OCI-M1 (cell line): ENCODE measurements around the gene ASXL3.

Experiments used
- DNase-seq: peaks from one replicate; lab custom pipeline; 2025; lab: John Stamatoyannopoulos, UW

ASXL3 gene

GRCh38 chr18:33664241-33664874 lies 86.3 kb downstream of the ASXL3 start:
- no peak for DNase-seq

DNA sequence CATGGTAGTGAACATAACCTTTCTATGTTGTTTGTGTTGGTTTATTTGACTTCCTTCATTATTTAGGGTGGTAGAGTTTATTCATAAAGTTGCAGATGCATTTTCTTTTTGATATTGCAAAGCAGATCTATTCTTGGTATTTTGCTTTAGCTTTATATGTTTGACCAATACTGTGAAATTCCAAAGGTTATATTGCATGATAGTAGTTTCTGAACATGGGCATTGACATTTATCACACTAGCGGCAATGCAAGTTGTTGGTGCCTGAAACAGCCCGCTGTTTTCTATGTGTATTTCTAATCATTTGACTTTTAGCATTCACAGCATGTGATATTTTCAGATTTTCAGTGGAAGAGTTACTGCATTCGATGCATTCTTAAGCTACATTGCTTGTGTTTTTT lies 87.2 kb downstream of the ASXL3 start:
- no peak for DNase-seq

DNA sequence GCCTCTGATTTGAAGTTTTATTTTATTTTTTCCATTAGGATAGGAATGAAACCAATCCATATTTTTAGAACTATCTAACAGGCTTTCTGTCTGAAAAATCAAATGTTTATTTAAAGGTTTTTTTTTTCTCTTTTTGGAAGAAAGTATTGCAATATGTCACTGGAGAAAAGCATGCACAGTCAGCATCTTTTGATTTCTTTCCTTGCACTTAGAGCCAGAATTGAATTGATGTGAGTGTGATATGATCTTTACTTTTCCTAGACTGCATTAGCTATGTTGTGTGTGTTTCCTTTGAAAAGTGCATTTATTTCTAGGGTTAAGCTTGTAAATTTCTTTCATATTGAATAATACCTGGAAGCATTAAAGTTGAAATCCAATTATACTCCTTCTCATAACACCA lies 87.6 kb downstream of the ASXL3 start:
- DNase-seq: no peak

GRCh38 chr18:33666915-33667314 lies 88.9 kb downstream of the ASXL3 start:
- DNase-seq: no peak

DNA sequence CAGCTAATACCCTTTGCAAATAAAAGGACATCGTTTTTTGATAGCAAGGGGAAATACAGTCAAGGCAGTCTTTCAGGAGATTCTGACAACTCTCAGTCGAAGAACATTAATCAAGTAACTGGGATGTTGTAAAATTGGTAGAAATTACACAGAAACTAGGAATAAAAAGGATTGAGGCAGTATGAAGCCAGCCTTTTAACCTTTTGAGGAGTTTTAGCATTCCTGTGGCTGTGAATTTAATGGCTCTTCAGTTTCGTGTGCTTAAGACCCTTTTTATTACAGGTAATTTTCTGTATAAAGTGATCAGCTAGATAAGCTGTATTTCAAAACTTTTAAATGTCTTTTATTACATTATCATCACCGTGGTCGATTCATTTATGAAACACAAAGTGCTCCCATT lies 91.6 kb downstream of the ASXL3 start:
- DNase-seq: no peak

DNA sequence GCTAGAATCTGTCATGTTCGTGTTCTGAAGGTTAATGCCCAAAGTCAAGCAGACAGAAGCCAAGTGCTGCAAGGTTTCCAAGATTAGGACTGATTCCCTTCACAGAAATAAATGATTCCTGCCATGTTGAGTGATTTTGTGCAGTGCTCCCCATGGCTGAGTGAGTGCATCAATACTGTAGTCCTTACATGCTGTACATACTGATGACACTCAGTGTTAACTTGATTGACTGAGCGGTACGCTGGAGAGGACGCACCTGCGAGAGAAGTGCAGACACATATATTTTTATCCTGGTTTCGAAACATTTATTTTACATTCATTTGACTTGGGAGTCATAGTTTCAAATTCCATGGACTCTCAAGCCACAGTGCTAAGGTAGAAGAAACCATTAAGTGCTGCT lies 92.0 kb downstream of the ASXL3 start:
- DNase-seq: no peak

GRCh38 chr18:33673689-33674088 lies 95.7 kb downstream of the ASXL3 start:
- peak; percentile 10 for DNase-seq

DNA sequence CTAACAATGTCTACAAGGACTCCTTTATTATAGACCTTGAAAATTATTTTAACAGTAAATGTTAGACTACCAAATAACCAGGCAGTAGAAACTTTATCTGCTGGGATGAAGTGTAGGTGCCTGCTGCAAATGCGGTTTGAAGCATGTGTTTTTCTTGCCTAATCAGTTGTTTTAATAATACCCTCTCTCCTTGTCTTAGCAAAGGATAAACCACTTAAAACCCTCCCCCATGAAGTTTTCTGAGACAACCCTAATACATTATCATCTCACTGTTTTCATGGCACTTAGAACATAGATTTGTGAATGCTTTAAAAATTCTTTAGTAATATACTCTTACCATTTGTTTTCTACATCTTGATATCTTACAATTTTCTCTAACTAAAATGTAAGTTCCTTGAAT lies 98.6 kb downstream of the ASXL3 start:
- no peak for DNase-seq

DNA sequence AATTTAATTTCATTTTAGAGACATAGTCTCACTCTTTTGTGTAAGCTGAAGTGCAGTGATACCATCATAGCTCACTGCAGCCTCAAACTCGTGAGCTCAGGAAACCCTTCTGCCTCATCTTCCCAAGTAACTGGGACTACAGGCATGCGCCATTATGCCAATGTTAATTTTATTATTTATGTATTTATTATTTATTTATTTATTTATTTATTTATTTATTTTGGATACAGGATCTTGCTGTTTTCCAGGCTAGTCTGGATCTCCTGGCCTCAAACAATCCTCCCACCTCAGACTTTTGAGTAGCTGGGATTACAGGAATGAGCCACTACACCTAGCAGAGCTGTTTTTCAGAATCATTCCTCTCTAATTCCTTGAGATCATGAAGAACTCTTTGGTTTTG lies 99.9 kb downstream of the ASXL3 start:
- DNase-seq: no peak

DNA sequence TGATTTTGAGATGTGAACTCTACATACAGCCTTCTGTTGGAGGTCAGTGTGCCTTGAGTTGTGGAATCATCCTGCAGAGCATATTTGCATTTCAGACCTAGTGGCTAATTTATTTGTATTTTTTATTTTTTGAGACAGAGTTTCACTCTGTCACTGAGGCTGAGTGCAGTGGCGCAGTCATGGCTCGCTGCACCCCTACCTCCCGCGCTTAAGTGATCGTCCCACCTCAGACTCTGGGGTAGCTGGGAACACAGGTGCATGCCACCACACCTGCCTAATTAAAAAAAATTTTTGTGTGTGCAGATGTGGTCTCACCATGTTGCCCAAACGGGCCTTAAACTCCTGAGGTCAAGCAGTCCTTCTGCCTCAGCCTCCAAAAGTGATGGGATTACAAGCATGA lies 104.4 kb downstream of the ASXL3 start:
- DNase-seq: no peak

DNA sequence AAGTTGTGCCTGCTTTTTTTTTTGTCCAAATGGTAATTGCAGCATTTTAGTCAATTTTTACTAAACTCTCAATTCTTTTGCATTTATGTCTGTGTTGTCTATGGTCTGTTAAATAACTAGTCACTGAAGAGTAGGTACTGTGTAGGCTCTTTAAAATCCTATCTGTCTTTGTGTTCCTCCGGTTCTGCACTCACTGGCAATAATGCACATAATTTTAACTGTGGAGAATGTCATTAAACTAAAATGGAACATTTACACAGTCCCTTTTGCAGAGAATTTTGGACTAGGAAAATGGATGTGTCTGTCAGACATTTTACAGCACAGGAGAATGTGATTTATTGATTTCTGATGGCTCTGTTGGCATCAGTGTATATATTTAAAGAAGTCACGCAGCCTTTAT lies 116.6 kb downstream of the ASXL3 start:
- DNase-seq: no peak

DNA sequence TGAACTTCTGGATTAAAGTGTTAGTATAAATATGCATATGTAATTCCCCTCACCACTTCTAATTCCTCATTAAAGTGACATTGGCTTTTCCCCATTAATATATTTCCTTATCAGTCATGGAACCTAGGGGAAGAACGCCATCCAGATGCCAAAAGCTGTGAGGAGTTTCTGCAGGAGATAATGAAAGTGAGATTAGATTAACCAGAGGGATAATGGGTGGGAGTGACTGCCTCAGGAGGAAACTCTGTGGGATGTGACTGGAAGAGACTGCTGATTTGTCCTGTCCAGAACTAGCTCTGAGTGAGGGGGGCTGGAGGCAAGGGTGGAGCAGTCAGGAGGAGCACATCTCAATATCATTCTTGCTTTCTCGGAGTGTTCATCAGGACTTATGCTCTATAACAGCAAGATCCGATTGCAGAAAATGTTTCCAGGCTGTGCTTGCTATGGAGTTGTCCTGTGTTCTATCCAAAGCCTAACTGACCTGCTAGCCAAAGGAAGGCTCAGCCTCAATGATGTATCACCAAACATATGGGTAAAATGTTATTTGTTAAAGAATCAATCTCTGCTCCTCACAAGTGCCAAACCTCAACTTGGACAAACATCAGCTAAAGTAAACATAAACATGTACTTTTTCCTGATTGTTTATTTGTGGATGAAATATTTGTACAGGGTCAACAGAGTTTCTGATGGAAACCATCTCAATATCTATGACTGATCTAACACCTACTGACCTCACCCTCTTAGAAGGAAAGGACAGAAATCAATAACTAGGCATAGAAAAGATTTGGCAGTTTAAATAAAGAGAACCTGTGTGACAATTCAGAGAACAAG lies 118.5 kb downstream of the ASXL3 start:
- DNase-seq: no peak

DNA sequence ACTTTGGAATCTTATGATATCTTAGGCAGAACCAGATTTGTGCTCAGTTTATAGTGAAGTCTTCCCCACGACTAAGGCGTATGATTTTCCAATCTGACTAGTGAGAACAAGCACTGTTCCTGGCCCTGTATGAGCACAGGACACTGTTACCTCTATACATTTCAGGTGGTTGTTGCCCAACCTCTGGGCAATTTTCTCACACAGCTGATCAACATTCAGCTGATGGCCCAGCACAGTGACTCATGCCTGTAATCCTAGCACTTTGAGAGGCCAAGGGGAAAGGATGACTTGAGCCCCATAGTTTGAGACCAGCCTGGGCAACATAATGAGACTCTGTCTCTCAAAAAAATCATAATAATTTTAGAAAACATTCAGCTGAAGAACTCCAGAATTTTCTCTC lies 119.5 kb downstream of the ASXL3 start:
- no peak for DNase-seq

DNA sequence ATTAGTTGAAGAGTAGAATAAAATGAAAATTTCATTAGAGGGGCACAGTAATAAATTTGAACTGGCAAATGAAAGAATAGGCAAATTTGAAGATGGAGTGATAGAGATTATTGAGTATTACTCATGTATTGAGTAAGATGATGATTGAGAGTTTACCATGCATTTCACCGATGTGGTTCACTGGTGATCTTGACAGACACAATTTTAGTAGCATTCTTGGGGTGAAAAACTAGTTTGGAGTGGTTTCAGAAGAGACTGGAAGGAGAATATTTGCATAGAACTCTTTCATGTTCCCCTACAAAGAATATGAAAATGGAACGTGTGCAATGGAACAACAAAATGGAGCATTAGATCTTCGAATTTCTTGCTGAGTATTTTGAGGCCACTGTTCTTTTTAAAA lies 121.4 kb downstream of the ASXL3 start:
- no peak for DNase-seq

GRCh38 chr18:33700513-33700976 lies 122.5 kb downstream of the ASXL3 start:
- no peak for DNase-seq

DNA sequence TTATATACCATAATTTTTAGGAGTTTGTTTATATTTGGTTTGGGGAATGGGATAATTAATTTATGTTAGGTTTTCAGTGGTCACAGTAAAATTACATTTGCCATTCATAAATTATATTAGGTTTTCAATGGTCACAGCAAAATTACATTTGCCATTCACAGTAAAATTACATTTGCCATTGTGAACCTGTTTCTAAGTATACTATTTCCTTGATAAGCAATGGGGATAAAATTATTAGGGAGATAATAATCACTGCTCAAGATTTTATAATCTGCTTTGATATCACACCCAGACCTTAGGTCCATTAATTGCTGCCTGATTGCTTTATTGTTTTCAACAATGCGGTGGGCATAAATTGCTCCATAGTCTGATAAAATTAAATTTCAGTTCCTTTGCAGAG lies 124.6 kb downstream of the ASXL3 start:
- DNase-seq: no peak

DNA sequence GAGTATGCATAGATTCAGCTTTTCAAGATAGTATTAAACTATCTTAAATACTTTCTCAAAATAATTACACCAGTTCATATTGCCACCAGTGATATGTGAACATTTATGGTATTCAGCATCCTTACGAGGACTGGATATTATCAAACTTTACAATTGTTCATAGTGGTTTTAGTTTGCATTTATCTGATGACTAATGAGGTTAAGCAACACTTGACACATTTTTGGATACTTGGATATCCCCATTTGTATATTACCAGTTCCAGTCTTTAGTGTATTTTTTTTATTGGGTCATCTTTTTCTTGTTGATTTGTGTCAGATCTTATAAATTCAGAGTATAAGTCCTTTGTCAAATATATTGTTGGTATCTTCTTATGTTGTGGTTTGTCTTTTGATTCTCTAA lies 128.4 kb downstream of the ASXL3 start:
- DNase-seq: no peak

DNA sequence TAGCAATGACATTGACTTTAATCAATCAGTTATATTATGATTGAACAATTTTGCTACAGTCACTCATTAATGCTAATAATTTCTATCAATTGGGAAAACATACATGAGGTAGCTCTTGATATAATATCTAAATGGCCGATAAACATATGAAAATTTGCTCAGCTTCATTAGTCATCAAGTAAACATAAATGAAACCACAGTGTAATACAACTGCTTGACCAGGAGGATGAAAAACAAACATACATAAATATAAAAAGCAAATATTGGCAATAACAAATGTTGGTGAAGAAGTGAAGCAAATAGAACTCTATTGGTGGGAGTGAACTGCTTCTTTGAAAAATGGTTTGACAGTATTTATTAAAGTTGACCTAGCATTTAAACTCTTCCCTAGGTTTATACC lies 130.9 kb downstream of the ASXL3 start:
- no peak for DNase-seq

GRCh38 chr18:33710269-33710668 lies 132.2 kb downstream of the ASXL3 start:
- no peak for DNase-seq

- DNase-seq: peak; percentile 78
Measured at GRCh38 chr18:33711514-33711913, 133.5 kb downstream of the ASXL3 start.

GRCh38 chr18:33712719-33713118 lies 134.7 kb downstream of the ASXL3 start:
- DNase-seq: peak; percentile 7

DNA sequence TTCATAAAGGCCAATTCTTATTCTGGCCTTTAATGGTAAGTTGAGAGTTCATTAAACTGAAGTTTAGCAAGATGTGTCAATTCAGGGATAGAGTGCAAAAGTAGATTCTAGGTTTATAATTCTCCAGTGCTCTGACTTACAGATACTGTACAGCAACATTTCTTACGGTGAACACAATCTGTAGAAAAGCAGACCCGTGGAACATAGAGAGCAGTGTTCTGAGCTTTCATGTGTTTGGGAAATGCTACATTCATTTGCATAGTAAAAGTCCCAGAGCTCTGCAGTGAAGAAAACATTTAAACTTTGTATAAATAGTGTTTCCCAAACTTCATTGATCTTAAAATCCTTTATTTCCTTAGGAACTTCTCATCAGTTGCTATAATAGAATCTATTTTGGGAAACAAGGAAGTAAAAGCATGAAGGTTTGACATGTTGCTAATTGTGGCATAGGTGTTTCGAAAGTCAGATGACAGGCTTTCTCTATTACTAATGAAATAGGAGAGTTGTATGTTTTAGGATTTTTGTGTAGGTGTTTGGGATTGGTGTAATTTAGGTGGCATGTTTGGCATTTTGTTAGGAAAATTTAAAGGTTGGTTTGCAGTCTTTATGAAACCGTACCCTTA lies 138.2 kb downstream of the ASXL3 start:
- no peak for DNase-seq

DNA sequence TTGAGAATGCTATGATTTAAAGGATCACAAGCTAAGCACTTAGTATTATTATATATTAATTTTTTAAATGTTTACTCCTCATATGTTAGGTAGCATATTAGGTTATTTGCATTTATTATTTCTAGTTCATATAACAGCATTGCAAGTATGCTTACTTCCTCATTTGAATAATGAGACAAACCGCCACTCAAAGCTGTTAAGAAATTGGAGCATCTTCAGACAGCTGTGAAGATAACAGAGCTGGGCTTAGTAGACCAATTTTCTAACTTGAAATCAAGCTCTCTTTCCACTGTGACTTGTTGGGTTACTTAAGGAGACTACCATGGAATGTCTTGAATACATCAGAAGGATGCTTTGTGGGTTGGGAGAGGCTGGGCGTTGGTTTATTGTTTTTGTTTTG lies 139.3 kb downstream of the ASXL3 start:
- DNase-seq: peak; percentile 6
